Activated CD8-positive, alpha-beta memory T cell treated with anti-CD3 and anti-CD28 coated beads for 36 hours (primary cell): Measurements from ENCODE around the gene FTSJ3. TPM values are rescaled to one million over a fixed set of nuclear protein-coding genes. Genes with fewer than 3 reads are reported as not detected.
"Not testable (repeated sequence)": the region's sequence is repeated elsewhere in the genome, so short reads cannot be mapped to it uniquely, and the experiment has no call there.

Experiments
- CTCF ChIA-PET: fragments of 350-600 bp; sonication (Branson Sonifier 250); formaldehyde crosslinking; loops from one replicate; lab custom pipeline; 2021; ENCODE audit warnings: antibody characterized with exemption; lab: Charles Lee
- POLR2A ChIA-PET: fragments of 350-600 bp; sonication (Branson Sonifier 250); formaldehyde crosslinking; loops from one replicate; lab custom pipeline; 2021; ENCODE audit warnings: antibody characterized with exemption; lab: Charles Lee
- total RNA-seq, 2 experiments: library from RNA; stranded (reverse); gene quantifications; one replicate each; pipeline ENCODE4 v1.2.3, GENCODE V29; 2021

Gene FTSJ3
- 10 to 100 TPM; 95.2 to 96.8 TPM for total RNA-seq

- ChIA-PET POLR2A (interaction anchor here (0.6 to 3.5 kb wide), 5 partner anchors 13 to 127 kb away, joined by 3 to 18 read pairs (median 3); partner anchors contain the start of genes CCDC47, DDX42 and LIMD2), CTCF (interaction anchor here (1.5 kb wide), 1 partner anchor 13 kb away, joined by 4 read pairs; no protein-coding TSS in a partner anchor)
Measured at GRCh38 chr17:63827002-63827800, at the start of gene FTSJ3, which contains the start of gene PSMC5. Gene FTSJ3 (minus strand): TSS chr17:63827663. CDS start chr17:63826902, 761 bp downstream. Gene PSMC5 (plus strand): TSS chr17:63827431. CDS start chr17:63827491, 60 bp downstream.

GRCh38 chr17:63874693-63875092 lies 47.2 kb upstream of the FTSJ3 start:
- CTCF ChIA-PET, POLR2A ChIA-PET: not testable (repeated sequence)

GRCh38 chr17:63874061-63874626 lies 46.7 kb upstream of the FTSJ3 start:
- CTCF ChIA-PET, POLR2A ChIA-PET: not testable (repeated sequence)

GRCh38 chr17:63873577-63873976 lies 46.1 kb upstream of the FTSJ3 start, which contains the start of gene CSH2:
Gene CSH2 (minus strand): TSS chr17:63873677. CDS start chr17:63873614, 63 bp downstream.
- CTCF ChIA-PET, POLR2A ChIA-PET: not testable (repeated sequence)

GRCh38 chr17:63871646-63872365 lies 44.3 kb upstream of the FTSJ3 start:
- POLR2A ChIA-PET, CTCF ChIA-PET: not testable (repeated sequence)

DNA sequence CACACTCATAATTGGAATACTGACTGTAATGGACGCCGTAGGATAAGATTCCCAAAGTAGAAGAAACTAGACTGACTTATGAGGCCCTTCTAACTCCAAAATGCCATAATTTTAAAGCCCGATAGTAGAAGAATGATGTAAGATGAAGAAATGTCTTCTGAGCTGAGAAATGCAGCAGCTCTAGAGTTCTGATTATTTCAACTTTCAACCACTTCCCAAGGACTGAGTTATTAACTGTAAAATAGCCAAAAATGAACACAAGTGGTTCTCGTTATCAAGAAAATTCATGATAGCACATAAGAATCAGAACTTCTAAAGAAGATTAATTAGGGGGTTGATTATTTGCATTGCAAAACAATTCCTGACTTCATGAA lies 42.8 kb upstream of the FTSJ3 start:
- POLR2A ChIA-PET, CTCF ChIA-PET: not testable (repeated sequence)

DNA sequence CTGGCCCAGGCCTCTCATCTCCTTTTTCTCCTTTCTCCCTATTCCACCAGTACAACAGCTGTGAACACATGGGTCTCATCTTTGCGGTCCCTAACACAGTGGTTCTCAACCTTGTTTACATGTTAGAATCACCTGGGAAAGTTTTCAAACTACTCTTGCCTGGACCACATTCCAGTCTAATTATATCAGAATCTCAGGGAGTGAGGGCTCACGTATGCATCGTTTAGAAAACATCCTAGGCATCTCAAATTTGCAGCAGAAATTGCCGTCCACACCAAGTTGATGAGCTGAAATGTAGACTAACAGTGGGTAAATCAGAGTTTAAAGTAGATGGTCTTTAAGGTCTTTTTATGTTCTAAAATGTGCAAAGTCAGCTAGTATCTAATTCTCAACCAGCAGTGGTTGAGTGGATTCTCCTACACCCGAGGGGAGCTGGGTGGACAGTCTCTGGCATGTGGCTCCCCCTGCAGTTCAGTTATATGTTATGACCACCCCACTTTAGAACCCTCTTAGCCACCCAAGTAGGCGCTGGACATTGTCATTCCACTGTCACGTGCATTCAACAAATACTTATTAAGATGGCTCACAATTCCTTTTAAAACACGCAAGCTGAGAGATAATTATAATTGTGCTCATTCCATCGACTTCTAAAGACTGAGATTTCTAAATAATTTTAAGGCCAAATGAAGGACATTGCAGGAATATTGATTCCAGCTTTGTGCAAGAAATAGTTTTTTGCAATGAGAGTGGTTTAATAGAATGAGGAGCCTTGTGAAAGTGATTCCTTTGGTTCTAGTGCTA lies 42.2 kb upstream of the FTSJ3 start:
- POLR2A ChIA-PET, CTCF ChIA-PET: not testable (repeated sequence)

DNA sequence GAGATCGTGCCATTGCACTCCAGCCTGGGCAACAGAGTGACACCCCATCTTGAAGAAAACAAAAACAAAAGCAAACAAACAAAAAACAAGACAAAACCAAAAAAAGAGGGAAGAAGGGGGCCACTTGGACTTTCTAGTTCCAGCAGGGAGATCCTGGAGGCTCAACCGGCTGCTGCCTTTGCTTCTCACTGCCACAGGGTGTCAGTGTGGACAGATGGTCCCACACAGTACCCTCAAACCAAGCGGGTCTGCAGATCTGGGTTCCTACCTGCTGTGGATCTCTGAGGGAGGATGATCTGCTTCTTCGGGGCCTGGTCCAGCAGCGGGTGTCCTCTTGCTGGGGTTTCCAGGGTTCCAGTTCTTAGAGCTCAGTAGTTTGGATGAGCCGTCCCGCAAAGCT lies 39.2 kb upstream of the FTSJ3 start:
- POLR2A ChIA-PET: not testable (repeated sequence)
- CTCF ChIA-PET: interaction anchor here (0.9 to 2.5 kb wide), 5 partner anchors 12 to 124 kb away, joined by 3 to 8 read pairs (median 5); no protein-coding TSS in a partner anchor

DNA sequence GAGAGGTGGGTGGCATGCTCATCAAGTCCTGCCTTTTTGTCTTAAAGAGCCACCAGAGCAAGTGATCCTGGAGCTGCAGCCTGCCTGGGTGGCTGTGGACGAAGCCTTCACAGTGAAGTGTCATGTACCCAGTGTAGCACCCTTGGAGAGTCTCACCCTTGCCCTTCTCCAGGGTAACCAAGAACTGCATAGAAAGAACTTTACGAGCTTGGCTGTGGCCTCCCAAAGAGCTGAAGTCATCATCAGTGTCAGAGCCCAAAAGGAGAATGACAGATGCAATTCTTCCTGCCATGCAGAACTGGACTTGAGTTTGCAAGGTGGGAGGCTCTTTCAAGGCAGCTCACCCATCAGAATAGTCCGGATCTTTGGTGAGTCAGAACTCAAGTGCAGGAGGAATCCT lies 31.8 kb upstream of the FTSJ3 start:
- CTCF ChIA-PET: interaction anchor here (2.2 kb wide), 1 partner anchor 10 kb away, joined by 11 read pairs; no protein-coding TSS in a partner anchor

DNA sequence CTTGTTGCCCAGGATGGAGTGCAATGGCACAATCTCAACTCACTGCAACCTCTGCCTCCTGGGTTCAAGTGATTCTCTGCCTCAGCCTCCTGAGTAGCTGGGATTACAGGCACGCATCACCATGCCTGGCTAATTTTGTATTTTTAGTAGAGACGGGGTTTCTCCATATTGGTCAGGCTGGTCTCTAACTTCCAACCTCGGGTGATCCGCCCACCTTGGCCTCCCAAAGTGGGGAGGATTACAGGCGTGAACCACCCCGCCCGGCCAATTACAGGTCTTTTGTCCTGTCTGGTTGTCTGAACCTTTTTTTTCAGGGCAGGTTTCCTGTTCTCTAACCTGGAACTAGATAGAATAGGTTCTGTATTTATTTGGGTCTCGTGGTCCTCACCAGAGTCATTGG lies 29.0 kb upstream of the FTSJ3 start:
- CTCF ChIA-PET: interaction anchor here (0.7 kb wide), 1 partner anchor 581 kb away, joined by 3 read pairs; no protein-coding TSS in a partner anchor
- POLR2A ChIA-PET: not testable (repeated sequence)

More for the DNA sequence above, 31.8 kb upstream of the FTSJ3 start:
- POLR2A ChIA-PET: no interaction called here

GRCh38 chr17:63855185-63855584 lies 27.7 kb upstream of the FTSJ3 start:
- ChIA-PET CTCF (interaction anchor here (1.2 kb wide), 1 partner anchor 11 kb away, joined by 5 read pairs; no protein-coding TSS in a partner anchor), POLR2A (no interaction called here)

DNA sequence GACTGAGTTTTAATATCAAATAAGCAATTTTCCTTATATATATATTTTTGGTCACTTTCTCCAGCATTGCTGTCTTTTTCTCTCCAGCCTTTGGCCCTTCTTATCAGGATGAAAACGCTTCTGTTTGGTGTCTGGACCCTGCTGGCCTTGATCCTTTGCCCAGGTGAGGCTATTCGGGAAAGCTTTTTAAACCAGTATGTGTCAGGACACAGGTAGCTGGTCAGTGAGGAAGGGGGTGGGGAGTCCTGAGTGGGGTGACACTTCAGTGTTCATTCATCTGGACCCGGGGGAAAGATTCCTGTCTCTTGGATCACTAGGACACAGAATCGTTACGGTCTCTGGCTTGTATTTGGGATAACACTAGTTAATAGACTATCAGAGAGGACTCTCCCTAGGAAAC lies 27.2 kb upstream of the FTSJ3 start:
- POLR2A ChIA-PET: no interaction called here
- CTCF ChIA-PET: interaction anchor here (1.2 kb wide), 1 partner anchor 11 kb away, joined by 5 read pairs; no protein-coding TSS in a partner anchor

GRCh38 chr17:63853260-63853659 lies 25.8 kb upstream of the FTSJ3 start:
- POLR2A ChIA-PET: no interaction called here
- CTCF ChIA-PET: no interaction called here

GRCh38 chr17:63850401-63850800 lies 22.9 kb upstream of the FTSJ3 start:
- CTCF ChIA-PET: interaction anchor here (0.7 to 1.2 kb wide), 2 partner anchors 15 to 117 kb away, joined by 3 read pairs; no protein-coding TSS in a partner anchor
- POLR2A ChIA-PET: no interaction called here

GRCh38 chr17:63848834-63849689 lies 21.6 kb upstream of the FTSJ3 start:
- ChIA-PET POLR2A (interaction anchor here (1.0 to 1.6 kb wide), 4 partner anchors 23 to 297 kb away, joined by 3 read pairs; partner anchors contain the start of gene CCDC47), CTCF (interaction anchor here (0.7 to 2.0 kb wide), 16 partner anchors 8 to 423 kb away, joined by 3 to 12 read pairs (median 4); no protein-coding TSS in a partner anchor)

GRCh38 chr17:63847525-63848249 lies 20.2 kb upstream of the FTSJ3 start:
- CTCF ChIA-PET: interaction anchor here (1.1 to 2.0 kb wide), 4 partner anchors 10 to 19 kb away, joined by 3 to 12 read pairs (median 4); no protein-coding TSS in a partner anchor
- POLR2A ChIA-PET: interaction anchor here (1.6 kb wide), 1 partner anchor 298 kb away, joined by 3 read pairs; no protein-coding TSS in a partner anchor

GRCh38 chr17:63845509-63845908 lies 18.0 kb upstream of the FTSJ3 start:
- ChIA-PET POLR2A (no interaction called here), CTCF (no interaction called here)
